HG03064 (cell line): Measurements from ENCODE around the gene CACNG1.
A peak's percentile ranks its signal among the peaks of the same experiment; 100 is the strongest.
"Not testable (repeated sequence)": the region's sequence is repeated elsewhere in the genome, so short reads cannot be mapped to it uniquely, and the experiment has no call there.

Experiments used
- ATAC-seq: cut with Tn5 transposase; IDR thresholded peaks from one replicate; pipeline ENCODE4 v1.9.1; 2021; ENCODE audit warnings: low read depth; ENCODE audit not compliant: unreplicated experiment

The CACNG1 gene

DNA sequence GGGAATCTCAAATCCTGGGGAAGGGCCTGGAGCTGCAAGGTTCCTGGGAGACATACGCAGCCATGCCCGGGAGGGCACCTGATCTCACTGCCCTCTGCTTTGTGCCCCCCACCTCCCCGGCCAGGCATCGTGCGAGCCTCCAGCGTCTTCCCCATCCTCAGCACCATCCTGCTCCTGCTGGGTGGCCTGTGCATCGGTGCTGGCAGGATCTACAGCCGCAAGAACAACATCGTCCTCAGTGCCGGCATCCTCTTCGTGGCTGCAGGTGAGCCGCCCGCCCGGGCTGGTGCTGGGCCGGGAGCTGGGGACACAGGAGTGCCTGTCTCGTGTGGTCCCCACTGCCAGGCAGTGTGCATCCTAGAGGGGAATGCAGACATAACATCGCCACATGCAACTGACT lies 19.6 kb upstream of the CACNG1 start:
- no peak for ATAC-seq

DNA sequence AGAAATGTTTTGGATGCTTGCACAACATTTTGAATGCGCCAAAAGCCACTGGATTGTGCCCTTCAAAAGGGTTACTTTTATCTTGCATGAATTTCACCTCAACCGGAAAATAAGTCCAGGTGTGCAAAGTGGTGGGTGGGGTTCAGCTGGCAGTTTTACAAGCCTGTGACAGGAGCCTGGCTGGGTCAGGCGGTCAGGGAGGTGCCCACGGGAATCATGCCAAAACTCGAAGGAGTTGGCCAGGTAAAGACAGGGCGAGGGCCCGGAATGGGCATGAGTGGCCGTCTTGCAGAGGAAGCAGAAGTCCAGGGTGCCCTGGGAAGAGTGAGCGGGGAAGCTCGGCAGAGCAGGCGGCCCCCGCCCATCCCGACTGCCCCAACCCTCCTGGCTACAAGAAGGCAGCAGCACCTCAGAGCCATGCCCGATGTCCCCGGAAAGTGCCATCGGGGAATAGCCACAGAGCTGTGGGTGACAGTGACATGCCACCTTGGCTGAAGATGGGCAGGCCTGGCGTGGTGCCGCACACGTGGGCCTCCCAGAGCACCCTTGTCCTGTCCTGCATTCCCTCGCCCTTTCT lies 19.1 kb upstream of the CACNG1 start:
- no peak for ATAC-seq

- no peak for ATAC-seq
Measured at GRCh38 chr17:67026341-67026740, 18.0 kb upstream of the CACNG1 start.

GRCh38 chr17:67027031-67027628 lies 17.2 kb upstream of the CACNG1 start:
- ATAC-seq, result no peak

DNA sequence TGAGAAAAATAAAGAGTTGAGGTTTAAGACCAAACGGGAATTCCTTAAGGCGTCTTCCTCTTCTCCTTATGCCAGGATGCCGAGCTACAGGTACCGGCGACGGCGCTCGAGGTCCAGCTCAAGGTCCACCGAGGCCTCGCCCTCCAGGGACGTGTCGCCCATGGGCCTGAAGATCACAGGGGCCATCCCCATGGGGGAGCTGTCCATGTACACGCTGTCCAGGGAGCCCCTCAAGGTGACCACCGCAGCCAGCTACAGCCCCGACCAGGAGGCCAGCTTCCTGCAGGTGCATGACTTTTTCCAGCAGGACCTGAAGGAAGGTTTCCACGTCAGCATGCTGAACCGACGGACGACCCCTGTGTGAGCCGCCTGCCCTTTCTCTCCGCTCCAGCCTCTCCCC lies 13.7 kb upstream of the CACNG1 start:
- no peak for ATAC-seq

DNA sequence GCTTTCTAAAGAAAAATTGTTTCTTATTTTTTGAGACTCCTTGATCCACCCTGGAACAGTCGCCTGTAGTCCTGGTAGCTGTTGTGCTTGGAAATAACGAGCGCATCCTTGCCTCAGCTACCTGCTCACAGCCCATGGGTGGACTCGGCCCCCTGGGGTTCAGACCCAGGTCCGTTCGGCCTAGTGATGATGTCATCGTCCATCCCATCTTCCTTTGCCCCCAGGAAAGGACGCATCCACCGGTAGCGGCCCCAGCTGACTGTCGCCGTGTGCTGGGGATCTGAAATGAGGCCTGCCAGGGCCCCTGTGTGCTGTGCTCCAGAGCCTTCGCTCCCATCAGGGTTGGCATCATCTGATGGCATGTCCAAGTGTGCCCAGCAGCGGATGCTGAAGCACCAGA lies 12.0 kb upstream of the CACNG1 start:
- no peak for ATAC-seq

DNA sequence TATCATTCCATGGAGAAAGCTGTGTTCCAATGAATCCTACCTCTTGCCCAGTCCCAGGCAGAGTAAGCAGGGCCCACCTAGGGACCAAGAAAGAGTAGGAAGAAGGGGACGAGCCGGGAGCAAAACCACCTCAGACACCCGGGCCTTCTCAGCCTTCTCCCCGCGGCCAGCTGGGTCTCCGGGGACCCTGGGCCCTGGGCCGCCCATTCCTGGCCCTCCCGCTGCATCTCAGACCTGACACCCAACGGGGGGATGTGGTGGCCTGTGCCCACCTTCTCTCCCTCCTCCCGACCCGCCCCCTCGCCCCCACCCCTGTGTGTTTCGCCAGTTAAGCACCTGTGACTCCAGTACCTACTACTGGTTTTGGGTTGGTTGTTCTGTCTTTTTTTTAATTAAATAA lies 11.4 kb upstream of the CACNG1 start:
- ATAC-seq, result no peak

DNA sequence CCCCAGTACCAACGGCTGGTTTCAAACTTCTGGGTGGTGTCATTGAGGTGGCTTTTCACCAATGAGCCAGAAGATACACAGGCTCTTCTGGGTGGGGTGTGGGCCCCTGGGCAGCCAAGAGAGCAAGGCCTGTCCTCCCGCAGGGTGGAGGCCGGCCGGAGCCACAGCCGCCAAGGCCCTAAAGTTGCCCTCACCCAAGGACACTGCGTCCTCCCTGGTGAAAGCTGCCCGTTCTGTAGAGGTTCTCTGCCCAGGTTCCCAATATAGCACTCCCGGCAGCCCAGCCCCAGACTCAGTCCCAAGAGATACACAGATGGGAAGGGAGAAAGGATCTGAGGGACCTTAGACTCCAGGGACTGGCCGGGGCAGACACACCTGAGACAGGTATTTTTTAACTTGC lies 10.7 kb upstream of the CACNG1 start:
- ATAC-seq, result no peak

DNA sequence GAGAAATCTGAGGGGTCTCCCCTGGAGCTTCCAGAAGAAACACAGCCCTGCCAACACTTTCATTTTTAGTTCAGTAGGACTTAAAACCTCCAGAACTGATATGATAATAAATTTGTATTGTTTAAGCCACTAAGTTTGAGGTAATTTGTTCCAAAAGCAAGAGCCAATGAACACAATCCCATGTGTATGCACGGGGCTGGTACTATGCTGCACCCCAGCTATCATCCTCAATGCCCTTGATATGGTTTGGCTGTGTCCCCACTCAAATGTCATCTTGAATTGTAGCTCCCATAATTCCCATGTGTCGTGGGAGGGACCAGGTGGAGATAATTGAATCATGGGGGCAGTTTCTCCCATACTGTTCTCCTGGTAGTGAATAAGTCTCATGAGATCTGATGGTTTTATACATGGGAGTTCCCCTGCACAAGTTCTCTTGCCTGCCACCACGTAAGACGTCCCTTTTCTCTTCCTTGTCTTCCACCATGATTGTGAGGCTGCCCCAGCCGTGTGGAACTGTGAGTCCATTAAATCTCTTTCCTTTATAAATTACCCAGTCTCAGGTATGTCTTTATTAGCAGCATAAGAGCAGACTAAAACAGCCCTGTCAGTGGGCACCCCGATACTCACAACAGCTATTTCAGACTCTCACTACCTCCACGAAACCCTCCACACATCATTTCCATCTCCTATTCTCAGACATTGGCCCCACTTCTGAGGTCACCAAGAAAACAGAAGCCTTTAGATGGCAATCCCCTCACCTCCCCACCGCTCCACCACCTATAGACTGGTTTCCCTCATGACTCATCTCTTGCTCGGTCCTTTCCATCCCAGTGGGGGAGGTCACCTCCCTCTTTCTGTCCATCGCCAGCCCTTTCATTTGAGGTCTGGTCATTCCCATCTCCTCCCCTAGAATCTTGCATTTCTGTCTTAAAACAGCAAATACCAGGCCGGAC lies 8.9 kb upstream of the CACNG1 start:
- ATAC-seq, result peak; percentile 74

GRCh38 chr17:67038861-67039365 lies 5.4 kb upstream of the CACNG1 start:
- no peak for ATAC-seq

DNA sequence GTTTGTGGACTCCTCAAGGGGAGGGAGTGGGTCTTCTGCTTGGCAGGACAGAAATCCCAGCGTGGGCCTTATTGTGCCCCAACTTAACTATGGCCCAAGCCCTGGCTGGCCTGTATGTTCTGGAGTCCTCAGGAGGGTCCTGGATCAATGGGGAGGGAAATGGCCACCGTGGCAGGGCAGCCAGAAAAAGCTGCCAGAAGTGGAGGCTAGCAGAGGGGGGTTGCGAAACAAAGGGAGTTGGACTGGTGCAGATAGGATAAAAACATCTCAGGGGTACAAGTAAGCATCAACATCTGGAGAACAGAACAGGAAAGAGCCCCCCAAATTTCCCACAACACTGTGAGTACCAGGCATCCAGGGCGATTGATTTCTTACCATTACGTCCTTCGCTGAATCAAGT lies 3.7 kb upstream of the CACNG1 start:
- ATAC-seq, result no peak

GRCh38 chr17:67041119-67041518 lies 3.2 kb upstream of the CACNG1 start:
- ATAC-seq, result not testable (repeated sequence)

DNA sequence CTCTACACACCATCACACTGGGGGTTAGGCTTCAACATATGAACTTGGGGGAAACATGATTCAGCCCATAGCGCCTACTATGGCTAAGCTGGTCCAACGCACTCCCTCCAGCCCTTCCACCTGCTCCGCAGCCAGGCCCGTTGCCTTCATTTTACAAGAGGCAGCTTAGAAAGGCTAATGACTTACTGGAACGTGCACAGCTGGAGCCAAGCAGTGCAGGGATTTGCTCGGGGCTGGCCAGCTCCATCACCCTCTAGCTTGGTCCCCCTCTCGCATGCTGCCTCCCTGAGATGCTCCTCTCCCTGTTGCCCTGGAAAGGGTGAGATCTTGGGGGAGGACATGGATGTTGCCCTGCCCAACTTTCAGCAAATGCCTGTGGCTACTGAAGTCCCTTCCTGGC lies 2.8 kb upstream of the CACNG1 start:
- ATAC-seq, result no peak

DNA sequence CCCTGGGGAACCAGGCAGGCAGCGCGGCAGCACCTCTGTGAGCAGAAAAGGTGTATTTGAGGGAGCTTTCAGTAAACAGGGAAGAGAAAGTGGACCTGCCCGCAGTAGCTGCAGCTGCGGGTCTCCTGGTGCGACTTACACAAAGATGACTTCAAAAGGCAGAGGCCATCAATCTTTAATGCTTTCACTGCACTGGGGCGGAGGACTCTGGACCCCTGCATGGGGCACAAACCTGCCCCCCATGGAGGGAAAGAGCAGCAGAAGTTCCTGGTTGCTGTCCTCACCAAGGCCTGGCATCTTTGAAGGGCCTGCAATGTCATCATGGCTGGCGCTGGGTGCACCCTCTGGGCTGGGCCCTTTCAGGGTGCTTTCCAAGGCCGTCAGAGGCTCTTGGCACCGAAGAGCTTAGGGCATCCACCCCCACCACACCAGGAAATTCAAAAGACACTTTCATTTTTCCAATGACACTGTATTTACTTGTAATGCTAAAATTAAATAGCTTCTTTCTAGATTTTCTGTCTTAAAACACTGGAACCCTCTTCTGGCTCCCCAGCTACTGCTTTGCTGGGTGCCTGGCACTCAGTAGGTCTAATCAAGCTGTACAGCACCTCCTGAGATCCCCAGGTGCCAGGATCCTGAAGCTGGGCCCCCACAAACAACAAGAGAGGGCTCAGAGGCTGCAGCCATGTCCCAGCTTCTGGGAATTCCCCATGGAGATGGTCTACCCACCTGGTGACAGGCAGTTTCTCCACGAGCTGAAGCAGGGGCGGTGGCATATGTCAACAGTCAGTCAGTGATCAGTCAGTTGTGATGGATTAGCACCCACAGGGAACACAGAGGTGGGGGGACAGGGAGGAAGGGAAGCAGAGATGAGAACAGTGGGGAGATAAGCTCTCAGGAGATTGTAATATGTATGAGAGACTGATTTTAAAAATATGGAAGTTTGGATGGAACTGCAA lies 2.1 kb upstream of the CACNG1 start:
- no peak for ATAC-seq

- ATAC-seq, result no peak
Measured at GRCh38 chr17:67043283-67043682, 1.1 kb upstream of the CACNG1 start.

- no peak for ATAC-seq
Measured at GRCh38 chr17:67044940-67045339, 586 bp downstream of the CACNG1 start.

DNA sequence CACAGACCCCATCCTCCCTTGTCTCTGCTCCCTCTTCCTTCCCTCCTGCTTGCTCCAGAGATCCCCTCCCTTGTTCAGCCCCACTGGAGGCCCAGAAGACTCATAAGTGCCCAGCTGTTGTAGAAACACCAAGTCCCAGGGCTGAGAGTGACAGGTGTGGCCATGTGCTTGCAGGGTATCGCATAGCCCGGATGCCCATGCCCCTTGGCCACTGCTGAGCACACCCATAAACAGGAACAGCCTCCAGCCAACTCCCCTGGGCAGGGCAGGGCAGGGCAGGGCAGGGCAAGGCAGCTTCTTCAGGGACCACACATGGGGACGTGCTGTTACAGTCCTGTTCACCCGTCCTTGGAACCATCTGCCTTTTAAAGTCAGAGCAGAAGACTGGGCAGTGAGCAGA lies 2.0 kb downstream of the CACNG1 start:
- ATAC-seq, result no peak

DNA sequence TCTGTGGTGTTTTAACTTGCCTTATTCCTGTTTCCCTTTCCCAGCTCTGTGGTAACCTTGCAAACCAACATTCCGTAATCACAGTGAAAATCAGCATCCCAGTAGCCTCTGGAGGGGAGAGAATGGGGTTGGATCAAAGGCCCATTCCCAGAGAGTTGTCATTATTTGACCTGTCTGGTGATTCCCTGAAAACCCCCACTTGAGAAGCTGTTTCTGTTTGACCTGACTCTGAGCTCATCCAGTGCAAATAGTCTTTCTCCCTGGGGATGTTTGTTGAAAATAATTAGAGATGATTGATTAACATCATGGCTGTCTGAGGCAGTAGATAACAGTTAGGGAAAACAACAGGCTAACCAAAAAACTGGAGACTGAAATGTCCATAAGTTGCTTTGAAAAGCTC lies 3.0 kb downstream of the CACNG1 start:
- no peak for ATAC-seq

- ATAC-seq, result no peak
Measured at GRCh38 chr17:67049025-67049739, 4.8 kb downstream of the CACNG1 start.

- ATAC-seq, result no peak
Measured at GRCh38 chr17:67050066-67050465, 5.7 kb downstream of the CACNG1 start.
